H1 (cell line): Measurements from ENCODE around the gene EFCAB6. TPM values are rescaled to one million over a fixed set of nuclear protein-coding genes. Genes with fewer than 3 reads are reported as not detected.

Source experiments
- CTCF ChIA-PET: fragments of 300-600 bp; sonication (Branson Sonifier 250); formaldehyde crosslinking; loops from one replicate; lab custom pipeline; 2021; ENCODE audit not compliant: partially characterized antibody; lab: Charles Lee
- POLR2A ChIA-PET: fragments of 300-600 bp; sonication (Branson Sonifier 250); formaldehyde crosslinking; loops from one replicate; lab custom pipeline; 2021; ENCODE audit warnings: inconsistent platforms; ENCODE audit not compliant: partially characterized antibody; lab: Charles Lee
- DNase-seq, 2 experiments: peaks; one replicate each; pipeline versions ENCODE4 v3.0.0 to v3.0.0-alpha.2; 2010 to 2022; ENCODE audit warnings: low spot score in 2 of 2, low read depth in 1 of 2, mixed read lengths in 1 of 2
- FAIRE-seq: peaks from 2 replicates; lab custom pipeline; 2011; peaks lifted over from hg19 to GRCh38; lab: Jason Lieb, UNC
- H2AFZ ChIP-seq: 2 replicates; pipeline ENCODE4 v1.8.1; 2012; ENCODE audit warnings: low read length, inconsistent platforms
- H2AK5ac ChIP-seq: 2 replicates; pipeline ENCODE4 v1.6.1; 2013; ENCODE audit warnings: low read depth, low read length
- H2BK120ac ChIP-seq: replicated peaks from 2 replicates; pipeline ENCODE3; 2013; ENCODE audit warnings: low read depth, low read length, inconsistent platforms
- H2BK12ac ChIP-seq: 2 replicates; pipeline ENCODE4 v1.6.1; 2013; ENCODE audit warnings: low read depth, low read length
- H2BK15ac ChIP-seq: 2 replicates; pipeline ENCODE4 v1.6.1; 2013; ENCODE audit warnings: low read length
- H2BK20ac ChIP-seq: 2 replicates; pipeline ENCODE4 v1.6.1; 2013; ENCODE audit warnings: low read length
- H2BK5ac ChIP-seq: 2 replicates; pipeline ENCODE4 v1.6.1; 2013; ENCODE audit warnings: low read depth, low read length
- H3K14ac ChIP-seq: 2 replicates; pipeline ENCODE4 v1.6.1; 2013; ENCODE audit warnings: inconsistent platforms; ENCODE audit not compliant: insufficient read length
- H3K18ac ChIP-seq: 2 replicates; pipeline ENCODE4 v1.6.1; 2013; ENCODE audit warnings: low read length; ENCODE audit errors: extremely low read depth
- H3K23ac ChIP-seq: 2 replicates; pipeline ENCODE4 v1.6.1; 2013; ENCODE audit warnings: inconsistent platforms; ENCODE audit not compliant: insufficient read length
- H3K23me2 ChIP-seq: 2 replicates; pipeline ENCODE4 v1.6.1; 2013; ENCODE audit warnings: low read depth, low read length
- H3K27ac ChIP-seq: 2 replicates; pipeline ENCODE4 v1.6.1; 2011; ENCODE audit warnings: low read depth, low read length, inconsistent platforms
- H3K27me3 ChIP-seq, 4 experiments: replicated peaks in 1 of 4; 1 replicate in 1 of 4; 2 replicates in 3 of 4; pipeline versions ENCODE4 v1.6.1 to v1.8.1; 2011 to 2013; ENCODE audit warnings: low read length in 3 of 4, mild to moderate bottlenecking in 3 of 4, inconsistent platforms in 2 of 4, mixed read lengths in 2 of 4, moderate library complexity in 1 of 4; ENCODE audit not compliant: control insufficient read depth in 3 of 4, insufficient read depth in 3 of 4; ENCODE audit errors: extremely low read depth in 1 of 4
- H3K36me3 ChIP-seq, 4 experiments: 2 replicates each; pipeline versions ENCODE4 v1.6.1 to v1.8.1; 2011 to 2013; ENCODE audit warnings: mild to moderate bottlenecking in 4 of 4, low read length in 3 of 4, moderate library complexity in 2 of 4, control low read depth in 1 of 4, inconsistent platforms in 1 of 4; ENCODE audit not compliant: insufficient read depth in 4 of 4, control insufficient read depth in 2 of 4
- H3K4ac ChIP-seq: replicated peaks from 2 replicates; pipeline ENCODE3; 2013; ENCODE audit warnings: low read length, low read depth, mixed read lengths, inconsistent platforms; ENCODE audit not compliant: insufficient read length
- H3K4me1 ChIP-seq, 4 experiments: replicated peaks in 1 of 4; 1 replicate in 1 of 4; 2 replicates in 3 of 4; pipeline versions ENCODE4 v1.6.1 to v1.8.1; 2011 to 2013; ENCODE audit warnings: low read length in 3 of 4, inconsistent platforms in 2 of 4, mixed read lengths in 1 of 4; ENCODE audit not compliant: insufficient read depth in 4 of 4, control insufficient read depth in 3 of 4
- H3K4me2 ChIP-seq, 2 experiments: 2 replicates each; pipeline versions ENCODE4 v1.6.1 to v1.8.1; 2011 to 2013; ENCODE audit warnings: low read depth in 2 of 2, low read length in 2 of 2, control low read depth in 1 of 2, inconsistent platforms in 1 of 2, mild to moderate bottlenecking in 1 of 2; ENCODE audit not compliant: insufficient read depth in 1 of 2
- H3K4me3 ChIP-seq, 4 experiments: fragments of 200-600, 300-600 bp in 1 of 4; sonication (generic), shearing (Covaris generic), sonication (Bioruptor Twin) in 1 of 4; 2 replicates each; pipeline versions ENCODE4 v1.5.1 to v1.8.1; 2011 to 2016; ENCODE audit warnings: low read length in 4 of 4, low read depth in 3 of 4, control low read depth in 2 of 4, inconsistent platforms in 2 of 4, mild to moderate bottlenecking in 2 of 4, mixed read lengths in 1 of 4, moderate library complexity in 1 of 4; ENCODE audit not compliant: insufficient read depth in 2 of 4; ENCODE audit errors: extremely low read depth in 1 of 4
- H3K56ac ChIP-seq: replicated peaks from 2 replicates; pipeline ENCODE3; 2013; ENCODE audit warnings: low read depth, mild to moderate bottlenecking, mixed read lengths, low read length, inconsistent platforms; ENCODE audit not compliant: insufficient read length
- H3K79me1 ChIP-seq: 2 replicates; pipeline ENCODE4 v1.6.1; 2013; ENCODE audit warnings: low read depth, low read length, control low read depth
- H3K79me2 ChIP-seq, 2 experiments: 2 replicates each; pipeline versions ENCODE4 v1.6.1 to v1.8.1; 2012 to 2013; ENCODE audit warnings: low read length in 2 of 2, mild to moderate bottlenecking in 2 of 2, inconsistent platforms in 1 of 2; ENCODE audit not compliant: insufficient read depth in 2 of 2, control insufficient read depth in 1 of 2
- H3K9ac ChIP-seq, 4 experiments: replicated peaks in 1 of 4; 1 replicate in 1 of 4; 2 replicates in 3 of 4; pipeline versions ENCODE4 v1.6.1 to v1.8.1; 2011 to 2013; ENCODE audit warnings: low read depth in 3 of 4, low read length in 3 of 4, control low read depth in 2 of 4, mild to moderate bottlenecking in 2 of 4, moderate library complexity in 2 of 4, inconsistent platforms in 1 of 4; ENCODE audit errors: extremely low read depth in 1 of 4
- H3K9me3 ChIP-seq, 2 experiments: 2 replicates each; pipeline versions ENCODE4 v1.6.1 to v1.8.1; 2012 to 2013; ENCODE audit warnings: mild to moderate bottlenecking in 2 of 2, moderate library complexity in 2 of 2, control low read depth in 1 of 2, inconsistent platforms in 1 of 2, low read depth in 1 of 2, low read length in 1 of 2, mixed read lengths in 1 of 2; ENCODE audit not compliant: insufficient read depth in 2 of 2
- H4K20me1 ChIP-seq, 2 experiments: replicated peaks in 1 of 2; 2 replicates each; pipeline versions ENCODE3 to v1.8.1; 2011 to 2013; ENCODE audit warnings: inconsistent platforms in 2 of 2, low read length in 2 of 2, mild to moderate bottlenecking in 1 of 2; ENCODE audit not compliant: insufficient read depth in 2 of 2, control insufficient read depth in 1 of 2
- H4K5ac ChIP-seq: 2 replicates; pipeline ENCODE4 v1.6.1; 2013; ENCODE audit warnings: low read length, low read depth, mixed read lengths, inconsistent platforms; ENCODE audit not compliant: insufficient read length
- H4K8ac ChIP-seq: 2 replicates; pipeline ENCODE4 v1.8.0; 2013; ENCODE audit warnings: mild to moderate bottlenecking, moderate library complexity, low read length, inconsistent platforms; ENCODE audit not compliant: insufficient read depth; ENCODE audit errors: extremely low read depth
- H4K91ac ChIP-seq: replicated peaks from 2 replicates; pipeline ENCODE3; 2013; ENCODE audit warnings: low read length, mixed read lengths, inconsistent platforms; ENCODE audit not compliant: insufficient read length
- EGR1 ChIP-seq: IDR thresholded peaks from 2 replicates; pipeline ENCODE4 v1.6.1; 2011; ENCODE audit warnings: low read depth, low read length, borderline replicate concordance
- TBP ChIP-seq: IDR thresholded peaks from 2 replicates; pipeline ENCODE4 v1.6.1; 2011; ENCODE audit warnings: low read depth, low read length, improper control_type of control experiment
- WGBS, 2 experiments: shearing (Covaris generic) in 1 of 2; methylation state at CpG; one replicate each; pipeline versions ENCODE4 v1.1.6 to v1.1.7; 2013 to 2015; ENCODE audit warnings: low lambda C conversion rate in 2 of 2, mixed read lengths in 2 of 2, inconsistent platforms in 1 of 2, low coverage in 1 of 2, missing lambda C conversion rate in 1 of 2; ENCODE audit not compliant: insufficient replicate concordance in 2 of 2, insufficient coverage in 1 of 2, insufficient read length in 1 of 2; ENCODE audit errors: extremely low coverage in 1 of 2, missing lambda C conversion rate in 1 of 2; 5-methylcytosine and 5-hydroxymethylcytosine counted together
- polyA plus RNA-seq, 7 experiments: library from polyadenylated mRNA; depleted of rRNA in 3 of 7; stranded (reverse) in 5 of 7; unstranded in 2 of 7; fragments of >200 nt in 5 of 7; fragments of 200-250 nt in 2 of 7; gene quantifications; 1 replicate in 5 of 7; 2 replicates in 1 of 7; 4 replicates in 1 of 7; pipeline versions ENCODE4 v1.2.1 to v1.2.3, GENCODE V29; 2011 to 2013; ENCODE audit warnings: missing spikeins in 2 of 7, mixed read lengths in 2 of 7
- total RNA-seq: library from RNA; stranded (reverse); fragmentation: NEBNext Ultra II Directional; extraction: Animal tissue kit (Norgen Biotek cat#: 25700); gene quantifications from 2 replicates; pipeline ENCODE4 v1.2.1, GENCODE V29; 2021

Gene EFCAB6
- total and polyA plus RNA-seq, 2 of the 8 experiments (the other 6 are each of a cell fraction or from before 2014, with no cell fraction given), result 0.32 to 1.7 TPM

- Histone ChIP-seq H3K9ac (no peak overlapping the region), H3K27ac (no peak overlapping the region), H2BK120ac (no peak overlapping the region), H3K4ac (no peak overlapping the region), H3K79me2 (no peaks in the 10 kb centered on the region), H3K4me2 (no peak overlapping the region), H3K79me1 (no peaks in the 10 kb centered on the region), H2BK12ac (no peak overlapping the region; the same call in 1 of the 2 replicates), H3K23ac (no peak overlapping the region), H3K4me1 (no peaks in the 10 kb centered on the region; a peak in 2 of 7 replicates), H3K18ac (no peak overlapping the region), H3K56ac (no peak overlapping the region), H4K91ac (no peak overlapping the region), H3K4me3 (no peak overlapping the region), H2BK5ac (no peak overlapping the region), H3K23me2 (no peaks in the 10 kb centered on the region; the same call in 1 of the 2 replicates), H4K8ac (no peak overlapping the region), H2AK5ac (no peak overlapping the region), H3K36me3 (no peaks in the 10 kb centered on the region), H2BK15ac (no peak overlapping the region), H4K5ac (no peak overlapping the region), H3K27me3 (no peaks in the 10 kb centered on the region), H3K14ac (no peak overlapping the region), H2BK20ac (no peak overlapping the region), H3K9me3 (no peaks in the 10 kb centered on the region), H2AFZ (no peak overlapping the region), H4K20me1 (no peaks in the 10 kb centered on the region)
- POLR2A ChIA-PET, result no interaction called here
- WGBS, 2 experiments, result 90% methylated on average over 12 of the region's 12 CpGs; no CpG with 5 or more reads in 1 of the 2 experiments
- FAIRE-seq (no peak), DNase-seq (no peak)
- CTCF ChIA-PET, result no interaction called here
- no peak for TF ChIP-seq EGR1
- TF ChIP-seq TBP, result no peak
Measured at GRCh38 chr22:43528601-43529360, 283.3 kb downstream of the EFCAB6 start.
